IMR-90 (cell line): ENCODE measurements around the gene RPS6KA3. TPM values are rescaled to one million over a fixed set of nuclear protein-coding genes. Genes with fewer than 3 reads are reported as not detected.

Source experiments
- ATAC-seq: fragments of 200-7000 bp; cut with Tn5 transposase; 2 replicates; pipeline ENCODE4 v1.9.1; 2020; ENCODE audit warnings: low read depth, mild to moderate bottlenecking, moderate library complexity
- BruUV-seq: library from RNA; stranded (reverse); fragments of 400-500 nt; replicated peaks from 2 replicates; lab custom pipeline; 2021; lab: Mats Ljungman, UMichigan
- CTCF ChIA-PET: fragments of 300-600 bp; formaldehyde crosslinking; extraction: SDS; loops from one replicate; lab custom pipeline; 2021; ENCODE audit warnings: antibody characterized with exemption; lab: Yijun Ruan, JAX
- POLR2A ChIA-PET: fragments of 300-600 bp; sonication (Branson Sonifier 250); formaldehyde crosslinking; loops from one replicate; lab custom pipeline; 2022; ENCODE audit warnings: antibody characterized with exemption; ENCODE audit not compliant: unreplicated experiment; lab: Charles Lee
- DNase-seq: peaks from one replicate; pipeline ENCODE4 v3.0.0; 2013
- H2AFZ ChIP-seq: replicated peaks from 2 replicates; pipeline ENCODE3; 2013; ENCODE audit warnings: low read length, mild to moderate bottlenecking; ENCODE audit not compliant: poor library complexity
- H2AK5ac ChIP-seq: 2 replicates; pipeline ENCODE4 v1.6.1; 2013; ENCODE audit warnings: low read depth, low read length, inconsistent platforms
- H2AK9ac ChIP-seq: replicated peaks from 2 replicates; pipeline ENCODE3; 2013; ENCODE audit warnings: mild to moderate bottlenecking, low read depth, low read length, moderate library complexity; ENCODE audit not compliant: poor library complexity
- H2BK120ac ChIP-seq: 2 replicates; pipeline ENCODE4 v1.6.1; 2013; ENCODE audit warnings: low read depth, low read length, inconsistent platforms
- H2BK15ac ChIP-seq: 3 replicates; pipeline ENCODE4 v1.6.1; 2013; ENCODE audit warnings: low read depth, low read length, inconsistent platforms
- H2BK20ac ChIP-seq: 2 replicates; pipeline ENCODE4 v1.6.1; 2013; ENCODE audit warnings: low read depth, mild to moderate bottlenecking, inconsistent platforms, low read length, moderate library complexity
- H2BK5ac ChIP-seq: 2 replicates; pipeline ENCODE4 v1.6.1; 2013; ENCODE audit warnings: mild to moderate bottlenecking, low read depth, low read length, inconsistent platforms; ENCODE audit not compliant: poor library complexity, severe bottlenecking
- H3K14ac ChIP-seq: replicated peaks from 2 replicates; pipeline ENCODE4 v1.6.1; 2013; ENCODE audit warnings: low read depth, low read length, inconsistent platforms
- H3K18ac ChIP-seq: 2 replicates; pipeline ENCODE4 v1.6.1; 2013; ENCODE audit warnings: low read depth, low read length, control low read depth
- H3K23ac ChIP-seq: 2 replicates; pipeline ENCODE4 v1.6.1; 2013; ENCODE audit warnings: low read depth, low read length, inconsistent platforms
- H3K27ac ChIP-seq: 2 replicates; pipeline ENCODE4 v1.5.1; 2013; ENCODE audit warnings: mild to moderate bottlenecking, control low read depth, low read length; ENCODE audit not compliant: insufficient read depth
- H3K27me3 ChIP-seq: 2 replicates; pipeline ENCODE4 v1.6.1; 2013; ENCODE audit warnings: low read length; ENCODE audit not compliant: control insufficient read depth, insufficient read depth
- H3K36me3 ChIP-seq: 2 replicates; pipeline ENCODE4 v1.6.1; 2013; ENCODE audit warnings: low read length, mixed read lengths; ENCODE audit not compliant: control insufficient read depth, insufficient read depth
- H3K4ac ChIP-seq: 2 replicates; pipeline ENCODE4 v1.6.1; 2013; ENCODE audit warnings: low read depth, low read length, inconsistent platforms
- H3K4me1 ChIP-seq: 2 replicates; pipeline ENCODE4 v1.6.1; 2013; ENCODE audit warnings: low read length, mixed read lengths; ENCODE audit not compliant: control insufficient read depth, insufficient read depth
- H3K4me2 ChIP-seq: 2 replicates; pipeline ENCODE4 v1.6.1; 2013; ENCODE audit warnings: low read depth, mild to moderate bottlenecking, control low read depth, low read length, moderate library complexity
- H3K4me3 ChIP-seq: 2 replicates; pipeline ENCODE4 v1.5.1; 2013; ENCODE audit warnings: low read depth, mild to moderate bottlenecking, control low read depth, low read length, moderate library complexity; ENCODE audit not compliant: insufficient read depth
- H3K56ac ChIP-seq: 2 replicates; pipeline ENCODE4 v1.6.1; 2013; ENCODE audit warnings: low read length, inconsistent platforms; ENCODE audit not compliant: insufficient read depth; ENCODE audit errors: extremely low read depth
- H3K79me1 ChIP-seq, 2 experiments: 2 replicates each; pipeline ENCODE4 v1.6.1; 2013; ENCODE audit warnings: low read length in 2 of 2, inconsistent platforms in 1 of 2, low read depth in 1 of 2
- H3K9ac ChIP-seq: 2 replicates; pipeline ENCODE4 v1.6.1; 2013; ENCODE audit warnings: low read depth, low read length, control low read depth
- H3K9me1 ChIP-seq: 2 replicates; pipeline ENCODE4 v1.6.1; 2013; ENCODE audit warnings: low read length, inconsistent platforms; ENCODE audit not compliant: insufficient read depth
- H3K9me3 ChIP-seq: 2 replicates; pipeline ENCODE4 v1.6.1; 2013; ENCODE audit warnings: low read length; ENCODE audit not compliant: control insufficient read depth, insufficient read depth
- H4K20me1 ChIP-seq: 2 replicates; pipeline ENCODE4 v1.6.1; 2013; ENCODE audit warnings: low read length, inconsistent platforms; ENCODE audit not compliant: insufficient read depth
- H4K5ac ChIP-seq: 2 replicates; pipeline ENCODE4 v1.6.1; 2013; ENCODE audit warnings: mild to moderate bottlenecking, low read depth, low read length, control low read depth
- H4K8ac ChIP-seq, 2 experiments: 2 replicates each; pipeline ENCODE4 v1.6.1; 2013; ENCODE audit warnings: low read depth in 2 of 2, low read length in 2 of 2, control low read depth in 1 of 2, inconsistent platforms in 1 of 2
- H4K91ac ChIP-seq: 2 replicates; pipeline ENCODE4 v1.6.1; 2013; ENCODE audit warnings: low read depth, low read length, inconsistent platforms; ENCODE audit not compliant: insufficient read depth
- CEBPB ChIP-seq: IDR thresholded peaks from 2 replicates; pipeline ENCODE4 v1.6.1; 2012; ENCODE audit warnings: low read depth, low read length, improper control_type of control experiment
- CHD1 ChIP-seq: IDR thresholded peaks from 2 replicates; pipeline ENCODE4 v1.6.1; 2012; ENCODE audit warnings: low read depth, low read length, improper control_type of control experiment
- CTCF ChIP-seq: conservative IDR thresholded peaks from 2 replicates; pipeline ENCODE4 v1.5.1; 2012; ENCODE audit warnings: mild to moderate bottlenecking, low read depth, low read length, improper control_type of control experiment
- FOS ChIP-seq: fragments of 150-350 bp; IDR thresholded peaks from 2 replicates; pipeline ENCODE4 v1.6.1; 2016; ENCODE audit warnings: low read depth, low read length
- MAFK ChIP-seq: IDR thresholded peaks from 2 replicates; pipeline ENCODE4 v1.6.1; 2012; ENCODE audit warnings: low read depth, low read length, improper control_type of control experiment
- MXI1 ChIP-seq: IDR thresholded peaks from 2 replicates; pipeline ENCODE4 v1.6.1; 2012; ENCODE audit warnings: low read depth, mild to moderate bottlenecking, low read length, moderate library complexity, borderline replicate concordance
- NFE2L2 ChIP-seq: fragments of 150-350 bp; IDR thresholded peaks from 2 replicates; pipeline ENCODE4 v1.6.1; 2016; ENCODE audit warnings: low read depth, mild to moderate bottlenecking, low read length
- RFX5 ChIP-seq: IDR thresholded peaks from 2 replicates; pipeline ENCODE4 v1.8.0; 2012; ENCODE audit warnings: low read depth, mild to moderate bottlenecking, low read length, moderate library complexity
- SMC3 ChIP-seq: fragments of 150-350 bp; IDR thresholded peaks from 2 replicates; pipeline ENCODE4 v1.6.1; 2016; ENCODE audit warnings: low read depth, mild to moderate bottlenecking, antibody characterized with exemption, low read length, moderate library complexity
- USF2 ChIP-seq: fragments of 150-350 bp; IDR thresholded peaks from 2 replicates; pipeline ENCODE4 v1.6.1; 2017; ENCODE audit warnings: mild to moderate bottlenecking, antibody characterized with exemption, low read length, low read depth
- WGBS, 2 experiments: methylation state at CpG; one replicate each; pipeline versions ENCODE4 v1.1.5 to v1.1.7; 2013; ENCODE audit warnings: missing lambda C conversion rate in 2 of 2; ENCODE audit not compliant: insufficient read length in 1 of 2; ENCODE audit errors: extremely low coverage in 2 of 2; 5-methylcytosine and 5-hydroxymethylcytosine counted together
- dilution Hi-C: fragments of 300-500 bp; cut with HindIII; formaldehyde crosslinking; loops from one replicate; pipeline ENCODE4 v1.14.3; 2018; ENCODE audit warnings: low sequenced_read_pairs; ENCODE audit not compliant: unreplicated experiment
- in situ Hi-C: fragments of 300-500 bp; cut with MboI; formaldehyde crosslinking; loops from 3 replicates; pipeline ENCODE4 v1.14.3; 2019; ENCODE audit warnings: low sequenced_read_pairs, inconsistent platforms, mixed read lengths
- intact Hi-C: fragments of 100-400 bp; cut with micrococcal nuclease; formaldehyde crosslinking; loops from 2 replicates; pipeline ENCODE4 v1.10.0; 2022
- polyA plus RNA-seq, 3 experiments: library from polyadenylated mRNA; depleted of rRNA; stranded (reverse); fragments of >200 nt; gene quantifications; 2 replicates each; pipeline ENCODE4 v1.2.3, GENCODE V29; 2012; ENCODE audit warnings: low replicate concordance in 1 of 3
- total RNA-seq: library from RNA; depleted of rRNA; stranded (reverse); fragments of >200 nt; gene quantifications from 2 replicates; pipeline ENCODE4 v1.2.3, GENCODE V29; 2012

RPS6KA3 gene
- total and polyA plus RNA-seq, 2 of the 4 experiments (the other 2 are of a cell fraction) = 20.8 to 43.9 TPM

GRCh38 chrX:20253232-20253543 lies 13.5 kb downstream of the RPS6KA3 start:
- CTCF ChIA-PET = interaction anchor here (1.3 to 1.5 kb wide), 2 partner anchors 180 to 194 kb away, joined by 3 to 4 read pairs; no protein-coding TSS in a partner anchor

More at GRCh38 chrX:20253232-20253543, 13.5 kb downstream of the RPS6KA3 start:
- peaks cover 7 to 18% of the 10 kb centered on the region in 2 experiments; a peak in 3 of 4 replicates for H3K79me1 ChIP-seq
- H2AK9ac ChIP-seq = no peak overlapping the region
- no CpG with 5 or more reads among the region's 1 CpG for WGBS, 2 experiments
- H3K9me1 ChIP-seq = peaks cover 3% of the 10 kb centered on the region; the same call in 1 of the 2 replicates
- H2BK20ac ChIP-seq = no peak overlapping the region
- H3K18ac ChIP-seq = no peak overlapping the region
- H2AK5ac ChIP-seq = no peak overlapping the region
- H3K4me2 ChIP-seq = no peak overlapping the region
- no peaks in the 10 kb centered on the region for H3K4me1 ChIP-seq
- in situ Hi-C loops = loop anchor here (5.0 to 25.0 kb wide), 2 partner anchors 189 to 1484 kb away; no protein-coding TSS in a partner anchor
- DNase-seq = no peak
- H3K4ac ChIP-seq = no peak overlapping the region
- BruUV-seq = no TSS peak
- H3K56ac ChIP-seq = no peak overlapping the region; the same call in 1 of the 2 replicates
- no peak for TF ChIP-seq FOS
- no peak for TF ChIP-seq CTCF
- TF ChIP-seq USF2 = no peak
- no peak for TF ChIP-seq MAFK
- TF ChIP-seq CHD1 = no peak
- TF ChIP-seq CEBPB = no peak
- TF ChIP-seq SMC3 = no peak
- TF ChIP-seq NFE2L2 = no peak
- TF ChIP-seq MXI1 = no peak
- no peak for TF ChIP-seq RFX5
- H2BK120ac ChIP-seq = no peak overlapping the region
- POLR2A ChIA-PET = no interaction called here
- H3K23ac ChIP-seq = no peak overlapping the region
- H4K8ac ChIP-seq = no peak overlapping the region
- H3K36me3 ChIP-seq = no peaks in the 10 kb centered on the region
- no peak overlapping the region for H2AFZ ChIP-seq
- H3K9ac ChIP-seq = no peak overlapping the region
- H3K27ac ChIP-seq = no peak overlapping the region
- H4K5ac ChIP-seq = no peak overlapping the region
- H3K27me3 ChIP-seq = no peaks in the 10 kb centered on the region
- H2BK15ac ChIP-seq = no peak overlapping the region
- intact Hi-C loops = loop anchor here (1.0 kb wide), 1 partner anchor 189 kb away; no protein-coding TSS in a partner anchor
- no peak overlapping the region; the same call in 1 of the 2 replicates for H3K14ac ChIP-seq
- H2BK5ac ChIP-seq = no peak overlapping the region
- dilution Hi-C loops = no loop called here
- no peak for ATAC-seq
- no peak overlapping the region for H4K91ac ChIP-seq
- H3K9me3 ChIP-seq = no peaks in the 10 kb centered on the region
- peaks cover 12% of the 10 kb centered on the region for H4K20me1 ChIP-seq
- H3K4me3 ChIP-seq = no peak overlapping the region
